T47D (cell line): ENCODE results near the gene FHL2.

Source experiments
- DNase-seq, 2 experiments: peaks; one replicate each; pipeline versions ENCODE4 v3.0.0 to v3.0.0-alpha.2; 2011 to 2012; ENCODE audit warnings: low read depth in 1 of 2, low spot score in 1 of 2
- JUND ChIP-seq: IDR thresholded peaks from 2 replicates; pipeline ENCODE4 v1.6.1; 2012; ENCODE audit warnings: low read depth
- in situ Hi-C: cut with HindIII; loops from 2 replicates; pipeline ENCODE4 v1.10.0; 2016; ENCODE audit warnings: low sequenced_read_pairs, low pct_unique_long_range_greater_than_20kb

Gene FHL2

GRCh38 chr2:105401867-105402266, 3.0 kb upstream of the FHL2 start:
- in situ Hi-C loops = no loop called here
- no peak for DNase-seq
- no peak for TF ChIP-seq JUND

- TF ChIP-seq JUND = no peak
- in situ Hi-C loops = no loop called here
- DNase-seq = no peak
These were observed 1.3 kb upstream of the FHL2 start for GRCh38 chr2:105400138-105400540.

GRCh38 chr2:105399207-105399861, 483 bp upstream of the FHL2 start:
- in situ Hi-C loops = no loop called here
- no peak for TF ChIP-seq JUND

GRCh38 chr2:105397953-105398335, 907 bp downstream of the FHL2 start:
- in situ Hi-C loops = no loop called here
- no peak for TF ChIP-seq JUND
- DNase-seq = no peak

More at GRCh38 chr2:105399207-105399861, 483 bp upstream of the FHL2 start:
- DNase-seq = peak in 1 of 2 experiments; percentile 79

GRCh38 chr2:105397025-105397722, 1.7 kb downstream of the FHL2 start:
- no peak for TF ChIP-seq JUND
- peak in 1 of 2 experiments; percentile 65 for DNase-seq
- in situ Hi-C loops = no loop called here

GRCh38 chr2:105396254-105397024, 2.4 kb downstream of the FHL2 start:
- DNase-seq = peak in 1 of 2 experiments; percentile 66
- in situ Hi-C loops = no loop called here
- no peak for TF ChIP-seq JUND

- no peak for DNase-seq
- in situ Hi-C loops = no loop called here
- no peak for TF ChIP-seq JUND
These were observed 3.2 kb downstream of the FHL2 start for GRCh38 chr2:105395691-105396090.

- in situ Hi-C loops = no loop called here
- TF ChIP-seq JUND = no peak
- DNase-seq = no peak
These were observed 3.8 kb downstream of the FHL2 start for GRCh38 chr2:105394951-105395611.

GRCh38 chr2:105393373-105394055, 5.3 kb downstream of the FHL2 start:
- in situ Hi-C loops = no loop called here
- no peak for TF ChIP-seq JUND
- DNase-seq = no peak

GRCh38 chr2:105391763-105392662, 6.8 kb downstream of the FHL2 start:
- DNase-seq = no peak
- TF ChIP-seq JUND = no peak
- in situ Hi-C loops = no loop called here

GRCh38 chr2:105391058-105391627, 7.7 kb downstream of the FHL2 start:
- in situ Hi-C loops = no loop called here
- DNase-seq = no peak
- no peak for TF ChIP-seq JUND
